IPS-18c (cell line): ENCODE results near the gene ERCC6L.
A peak's percentile ranks its signal among the peaks of the same experiment; 100 is the strongest.

Experiments used
- H3K4me3 ChIP-seq: 2 replicates; pipeline ENCODE4 v1.7.0; 2013; ENCODE audit warnings: low read depth, mild to moderate bottlenecking, low read length, moderate library complexity; ENCODE audit not compliant: insufficient read depth
- H3K9me3 ChIP-seq: one replicate; pipeline ENCODE4 v1.6.1; 2013; ENCODE audit warnings: mild to moderate bottlenecking, low read length, moderate library complexity; ENCODE audit not compliant: control insufficient read depth, insufficient read depth

The ERCC6L gene, protein sequence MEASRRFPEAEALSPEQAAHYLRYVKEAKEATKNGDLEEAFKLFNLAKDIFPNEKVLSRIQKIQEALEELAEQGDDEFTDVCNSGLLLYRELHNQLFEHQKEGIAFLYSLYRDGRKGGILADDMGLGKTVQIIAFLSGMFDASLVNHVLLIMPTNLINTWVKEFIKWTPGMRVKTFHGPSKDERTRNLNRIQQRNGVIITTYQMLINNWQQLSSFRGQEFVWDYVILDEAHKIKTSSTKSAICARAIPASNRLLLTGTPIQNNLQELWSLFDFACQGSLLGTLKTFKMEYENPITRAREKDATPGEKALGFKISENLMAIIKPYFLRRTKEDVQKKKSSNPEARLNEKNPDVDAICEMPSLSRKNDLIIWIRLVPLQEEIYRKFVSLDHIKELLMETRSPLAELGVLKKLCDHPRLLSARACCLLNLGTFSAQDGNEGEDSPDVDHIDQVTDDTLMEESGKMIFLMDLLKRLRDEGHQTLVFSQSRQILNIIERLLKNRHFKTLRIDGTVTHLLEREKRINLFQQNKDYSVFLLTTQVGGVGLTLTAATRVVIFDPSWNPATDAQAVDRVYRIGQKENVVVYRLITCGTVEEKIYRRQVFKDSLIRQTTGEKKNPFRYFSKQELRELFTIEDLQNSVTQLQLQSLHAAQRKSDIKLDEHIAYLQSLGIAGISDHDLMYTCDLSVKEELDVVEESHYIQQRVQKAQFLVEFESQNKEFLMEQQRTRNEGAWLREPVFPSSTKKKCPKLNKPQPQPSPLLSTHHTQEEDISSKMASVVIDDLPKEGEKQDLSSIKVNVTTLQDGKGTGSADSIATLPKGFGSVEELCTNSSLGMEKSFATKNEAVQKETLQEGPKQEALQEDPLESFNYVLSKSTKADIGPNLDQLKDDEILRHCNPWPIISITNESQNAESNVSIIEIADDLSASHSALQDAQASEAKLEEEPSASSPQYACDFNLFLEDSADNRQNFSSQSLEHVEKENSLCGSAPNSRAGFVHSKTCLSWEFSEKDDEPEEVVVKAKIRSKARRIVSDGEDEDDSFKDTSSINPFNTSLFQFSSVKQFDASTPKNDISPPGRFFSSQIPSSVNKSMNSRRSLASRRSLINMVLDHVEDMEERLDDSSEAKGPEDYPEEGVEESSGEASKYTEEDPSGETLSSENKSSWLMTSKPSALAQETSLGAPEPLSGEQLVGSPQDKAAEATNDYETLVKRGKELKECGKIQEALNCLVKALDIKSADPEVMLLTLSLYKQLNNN

DNA sequence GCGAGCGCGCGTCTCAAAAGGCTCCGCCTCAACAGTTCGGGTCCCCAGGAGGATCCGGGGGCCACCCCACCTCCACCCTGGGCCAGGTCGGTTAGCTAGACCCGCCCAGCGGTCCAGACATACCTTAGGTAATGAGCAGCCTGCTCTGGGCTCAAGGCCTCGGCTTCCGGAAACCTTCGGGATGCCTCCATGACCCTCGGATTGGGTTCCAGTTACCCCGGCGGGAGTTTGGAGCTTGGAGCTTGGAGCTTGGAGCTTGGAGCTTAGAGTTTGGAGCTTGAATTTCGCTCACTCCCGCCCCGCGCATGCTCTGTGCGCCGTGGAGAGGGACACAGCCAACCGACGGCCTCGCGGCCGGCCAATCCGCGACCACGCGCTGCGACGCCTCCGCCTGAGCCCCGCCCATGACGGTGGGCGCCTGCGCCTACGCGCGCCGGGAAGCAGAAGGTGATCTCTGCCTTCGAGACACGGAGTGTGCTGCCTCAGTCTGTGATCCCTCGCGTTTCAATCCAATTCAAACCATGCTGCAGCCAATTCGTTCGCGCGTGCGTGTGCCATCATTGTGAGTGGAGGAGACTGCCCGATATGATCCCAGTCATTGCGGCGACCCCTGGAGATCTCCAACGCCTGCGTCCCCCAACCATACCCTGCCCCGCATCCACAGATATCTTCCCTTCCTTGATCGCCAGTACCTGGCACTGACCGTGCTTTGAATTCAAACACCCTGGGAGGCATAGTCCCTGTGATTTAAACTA lies at the start of gene ERCC6L:
ERCC6L (minus strand) TSS at position 307 of the 755 bp plus-strand sequence; CDS start at position 191, 116 bp downstream.
- peaks cover 2% of the 10 kb centered on the region for H3K9me3 ChIP-seq
- H3K4me3 ChIP-seq: peak within 1 kb of the TSS; percentile 65

GRCh38 chrX:72282302-72282701 lies 43.5 kb upstream of the ERCC6L start:
- H3K9me3 ChIP-seq: peaks cover 2% of the 10 kb centered on the region
- H3K4me3 ChIP-seq: no peak overlapping the region

GRCh38 chrX:72280321-72280845 lies 41.6 kb upstream of the ERCC6L start:
- H3K9me3 ChIP-seq: peaks cover 7% of the 10 kb centered on the region
- no peak overlapping the region for H3K4me3 ChIP-seq

DNA sequence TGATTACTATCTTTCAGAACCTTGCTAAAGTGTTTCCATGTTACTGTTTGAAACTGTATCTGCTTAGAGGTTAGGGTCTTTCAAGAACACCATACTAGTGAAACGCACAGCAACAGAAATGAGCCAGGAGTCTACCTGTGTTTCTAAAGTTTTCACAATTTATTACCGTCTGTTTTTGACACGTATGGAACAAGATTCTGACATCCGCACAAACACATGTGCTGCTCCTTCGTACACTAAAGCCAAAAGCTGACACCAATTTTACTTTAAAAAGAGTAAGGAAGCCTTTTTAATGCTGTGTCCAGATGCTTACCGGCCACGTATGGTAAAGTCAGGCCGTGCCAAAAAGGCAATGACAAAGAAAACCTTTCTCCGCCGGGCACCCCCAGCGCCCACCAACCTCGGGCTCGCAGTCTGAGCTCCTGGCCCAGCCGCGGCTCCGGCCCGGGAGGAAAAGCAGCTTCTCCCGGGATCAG lies 37.7 kb upstream of the ERCC6L start:
- Histone ChIP-seq H3K4me3 (peak overlapping the region; percentile 62), H3K9me3 (peaks cover 11% of the 10 kb centered on the region)

DNA sequence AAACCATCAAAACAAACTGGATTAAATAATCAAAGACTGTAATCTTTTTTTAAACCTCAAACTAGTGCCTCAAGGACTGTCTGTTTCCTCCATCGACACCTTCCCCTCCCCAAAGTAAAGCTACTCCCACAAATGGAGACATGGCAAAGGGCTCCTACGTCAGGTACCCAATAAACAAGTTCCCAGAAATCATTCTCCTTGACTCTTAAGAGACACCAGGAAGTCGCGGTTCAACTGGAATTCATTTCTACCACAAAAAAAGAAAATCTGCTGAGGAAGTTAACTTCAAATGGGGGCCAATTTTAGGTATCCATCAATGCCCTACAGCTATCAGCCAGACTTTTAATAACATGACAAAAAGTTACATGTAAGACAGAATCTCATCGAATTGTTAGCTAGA lies 35.7 kb upstream of the ERCC6L start:
- Histone ChIP-seq H3K4me3 (peak overlapping the region; percentile 28; the same call in 1 of the 2 replicates), H3K9me3 (peaks cover 11% of the 10 kb centered on the region)

- Histone ChIP-seq H3K4me3 (no peak overlapping the region), H3K9me3 (peaks cover 11% of the 10 kb centered on the region)
Measured at GRCh38 chrX:72273718-72274117, 34.9 kb upstream of the ERCC6L start.

GRCh38 chrX:72272868-72273267 lies 34.0 kb upstream of the ERCC6L start:
- Histone ChIP-seq H3K9me3 (peaks cover 11% of the 10 kb centered on the region), H3K4me3 (no peak overlapping the region)

DNA sequence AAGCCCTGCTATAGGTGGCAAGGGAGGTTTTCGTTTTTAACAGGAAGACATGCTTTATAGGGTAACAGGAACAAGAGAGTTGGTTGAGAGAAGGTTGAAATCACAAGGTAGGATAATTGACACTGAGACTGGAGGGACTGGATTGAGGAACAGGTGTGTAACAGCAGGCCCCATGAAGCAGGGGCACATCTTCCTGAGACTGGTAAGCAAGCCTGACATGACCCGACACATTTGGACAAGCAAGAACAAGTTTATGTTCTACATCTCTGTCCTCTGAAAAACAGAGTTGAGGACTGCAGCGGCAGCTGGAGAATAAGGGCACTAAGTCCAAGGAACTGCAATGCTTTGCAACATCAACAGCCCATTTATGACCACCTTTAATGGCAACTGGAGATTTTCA lies 33.0 kb upstream of the ERCC6L start:
- peaks cover 6% of the 10 kb centered on the region for H3K9me3 ChIP-seq
- no peak overlapping the region for H3K4me3 ChIP-seq

- H3K4me3 ChIP-seq: no peak overlapping the region
- H3K9me3 ChIP-seq: peaks cover 4% of the 10 kb centered on the region
Measured at GRCh38 chrX:72271091-72271788, 32.4 kb upstream of the ERCC6L start.

- H3K9me3 ChIP-seq: peaks cover 6% of the 10 kb centered on the region
- no peak overlapping the region for H3K4me3 ChIP-seq
Measured at GRCh38 chrX:72270316-72270866, 31.6 kb upstream of the ERCC6L start.

DNA sequence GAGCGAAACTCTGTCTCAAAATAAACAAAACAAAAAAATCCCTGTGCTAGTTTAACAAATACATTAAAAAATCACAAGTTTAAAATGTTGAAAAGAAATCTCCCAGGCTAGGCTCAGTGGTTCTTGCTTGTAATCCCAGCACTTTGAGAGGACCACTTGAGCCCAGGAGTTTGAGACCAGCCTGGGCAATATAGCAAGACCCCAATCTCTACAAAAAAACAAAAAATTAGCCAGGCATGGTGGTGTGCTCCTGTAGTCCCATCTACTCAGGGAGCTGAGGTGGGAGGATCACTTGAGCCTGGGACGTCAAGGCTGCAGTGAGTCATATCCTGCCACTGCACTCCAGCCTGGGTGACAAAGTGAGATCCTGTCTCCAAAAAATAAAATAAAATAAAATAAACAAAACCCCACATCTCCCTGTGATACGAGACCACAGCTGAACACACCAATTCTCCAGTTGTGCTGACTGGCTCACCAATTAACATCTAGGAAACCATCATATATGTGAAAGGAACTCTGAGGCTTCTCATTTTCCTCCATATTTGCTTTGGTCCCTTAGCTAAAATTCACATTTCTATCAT lies 30.9 kb upstream of the ERCC6L start:
- H3K9me3 ChIP-seq: peaks cover 7% of the 10 kb centered on the region
- no peak overlapping the region for H3K4me3 ChIP-seq

- peaks cover 3% of the 10 kb centered on the region for H3K9me3 ChIP-seq
- H3K4me3 ChIP-seq: no peak overlapping the region
Measured at GRCh38 chrX:72268597-72269365, 30.0 kb upstream of the ERCC6L start.

DNA sequence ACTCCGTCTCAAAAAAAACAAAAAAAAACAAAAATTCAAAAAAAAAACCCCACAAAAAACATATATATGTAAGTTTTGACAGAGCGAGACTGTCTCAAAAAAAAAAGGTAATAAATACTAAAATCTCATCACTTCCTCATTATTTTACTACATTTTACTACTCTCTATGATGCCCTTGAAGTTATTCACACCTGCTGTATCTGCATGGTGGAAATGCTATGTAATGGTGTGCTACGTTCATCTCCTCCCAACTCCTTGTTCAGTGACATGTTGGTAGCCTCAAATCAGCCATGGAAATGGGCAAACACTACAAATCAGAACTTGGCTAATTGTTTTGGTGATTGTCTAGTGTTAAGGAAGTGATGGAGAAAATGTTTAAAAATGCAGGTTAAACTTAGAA lies 26.4 kb upstream of the ERCC6L start:
- no peak overlapping the region for H3K4me3 ChIP-seq
- peaks cover 6% of the 10 kb centered on the region for H3K9me3 ChIP-seq

- Histone ChIP-seq H3K9me3 (peaks cover 6% of the 10 kb centered on the region), H3K4me3 (no peak overlapping the region)
Measured at GRCh38 chrX:72262077-72262476, 23.2 kb upstream of the ERCC6L start.

GRCh38 chrX:72260448-72260847 lies 21.6 kb upstream of the ERCC6L start:
- H3K9me3 ChIP-seq: peaks cover 4% of the 10 kb centered on the region
- H3K4me3 ChIP-seq: no peak overlapping the region
